ENCODE measurements around the gene CENPP.

GRCh38 chr9:92648474-92648971 lies 322.8 kb downstream of the CENPP start:
- TF ChIP-seq GATA2 (IDR thresholded peaks at IDR 0.05; ENCODE audit: low read depth, low read length) (peak; percentile 47; the same call in 1 of the 2 replicates), GATA3 (IDR thresholded peaks at IDR 0.05; ENCODE audit: low read depth, low read length) (no peak)

Data from SH-SY5Y (cell line).